Activated T-cell treated with anti-CD3 and anti-CD28 coated beads, Interleukin-2, amount 50 U/mL, for 24 hours (primary cell): Measurements from ENCODE around the gene RAPGEF1.

Source experiments
- DNase-seq: peaks from one replicate; pipeline ENCODE4 v3.0.0-alpha.2; 2020
- H3K27ac Mint-ChIP-seq: 2 replicates; pipeline ENCODE4 v1.8.0; 2020; ENCODE audit warnings: mild to moderate bottlenecking, mixed read lengths
- H3K27me3 Mint-ChIP-seq: 2 replicates; pipeline ENCODE4 v1.8.0; 2020; ENCODE audit warnings: mixed read lengths
- H3K36me3 Mint-ChIP-seq: 2 replicates; pipeline ENCODE4 v1.8.0; 2020; ENCODE audit warnings: low read depth, mixed read lengths
- H3K4me1 Mint-ChIP-seq: 2 replicates; pipeline ENCODE4 v1.8.0; 2020; ENCODE audit warnings: low read depth, mixed read lengths
- H3K4me3 Mint-ChIP-seq: 2 replicates; pipeline ENCODE4 v1.8.0; 2020; ENCODE audit warnings: mild to moderate bottlenecking, moderate library complexity, mixed read lengths
- H3K9me3 Mint-ChIP-seq: 2 replicates; pipeline ENCODE4 v1.8.0; 2020; ENCODE audit warnings: mixed read lengths

The RAPGEF1 gene

GRCh38 chr9:131700765-131701435, 39.0 kb downstream of the RAPGEF1 start:
- Mint-ChIP-seq H3K27ac (peak overlapping the region; percentile 3), H3K4me1 (peaks cover 91% of the 10 kb centered on the region), H3K9me3 (no peaks in the 10 kb centered on the region), H3K36me3 (peaks cover 17% of the 10 kb centered on the region), H3K27me3 (no peaks in the 10 kb centered on the region), H3K4me3 (no peak overlapping the region)
- no peak for DNase-seq

DNA sequence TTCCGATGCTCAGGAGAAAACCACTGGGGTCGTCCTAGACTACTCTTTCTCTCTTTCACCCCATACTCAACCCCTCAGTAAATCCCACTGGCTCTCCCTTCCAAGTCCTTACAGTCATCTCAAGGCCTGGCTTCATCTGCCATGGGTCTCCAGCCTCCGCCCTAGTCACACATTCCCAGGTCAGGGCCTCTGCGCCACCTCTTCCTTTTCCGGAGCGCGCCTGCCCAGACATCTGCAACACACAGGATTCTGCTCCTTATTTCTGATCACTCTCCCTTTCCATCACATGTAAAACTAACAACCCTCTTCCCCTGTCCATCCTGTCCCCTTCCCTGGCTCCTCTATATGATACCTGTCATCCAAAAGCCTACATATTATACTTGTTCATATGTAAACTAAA, 39.8 kb downstream of the RAPGEF1 start:
- Mint-ChIP-seq H3K9me3 (no peaks in the 10 kb centered on the region), H3K27me3 (no peaks in the 10 kb centered on the region), H3K27ac (peak overlapping the region; percentile 39), H3K36me3 (peaks cover 16% of the 10 kb centered on the region), H3K4me1 (peaks cover 91% of the 10 kb centered on the region), H3K4me3 (no peak overlapping the region)
- DNase-seq: no peak

GRCh38 chr9:131698618-131698985, 41.3 kb downstream of the RAPGEF1 start:
- no peak for DNase-seq
- Mint-ChIP-seq H3K27me3 (no peaks in the 10 kb centered on the region), H3K9me3 (no peaks in the 10 kb centered on the region), H3K4me1 (peaks cover 89% of the 10 kb centered on the region), H3K4me3 (no peak overlapping the region), H3K36me3 (peaks cover 16% of the 10 kb centered on the region), H3K27ac (peak overlapping the region; percentile 28)

GRCh38 chr9:131697908-131698617, 41.8 kb downstream of the RAPGEF1 start:
- Mint-ChIP-seq H3K4me3 (no peak overlapping the region), H3K27ac (peak overlapping the region; percentile 23), H3K4me1 (peaks cover 89% of the 10 kb centered on the region), H3K9me3 (no peaks in the 10 kb centered on the region), H3K36me3 (peaks cover 16% of the 10 kb centered on the region), H3K27me3 (no peaks in the 10 kb centered on the region)
- DNase-seq: no peak

- Mint-ChIP-seq H3K27ac (peak overlapping the region; percentile 12), H3K27me3 (no peaks in the 10 kb centered on the region), H3K4me1 (peaks cover 89% of the 10 kb centered on the region), H3K36me3 (peaks cover 16% of the 10 kb centered on the region), H3K4me3 (no peak overlapping the region), H3K9me3 (no peaks in the 10 kb centered on the region)
- no peak for DNase-seq
These were observed 42.8 kb downstream of the RAPGEF1 start for GRCh38 chr9:131697097-131697496.

GRCh38 chr9:131695836-131696460, 43.9 kb downstream of the RAPGEF1 start:
- H3K4me1 Mint-ChIP-seq: peaks cover 92% of the 10 kb centered on the region
- H3K4me3 Mint-ChIP-seq: no peak overlapping the region
- H3K27ac Mint-ChIP-seq: no peak overlapping the region
- H3K36me3 Mint-ChIP-seq: peaks cover 16% of the 10 kb centered on the region
- DNase-seq: no peak
- H3K9me3 Mint-ChIP-seq: no peaks in the 10 kb centered on the region
- no peaks in the 10 kb centered on the region for H3K27me3 Mint-ChIP-seq

GRCh38 chr9:131695366-131695765, 44.5 kb downstream of the RAPGEF1 start:
- Mint-ChIP-seq H3K36me3 (peaks cover 14% of the 10 kb centered on the region), H3K4me1 (peaks cover 94% of the 10 kb centered on the region), H3K9me3 (no peaks in the 10 kb centered on the region), H3K4me3 (no peak overlapping the region), H3K27me3 (no peaks in the 10 kb centered on the region), H3K27ac (no peak overlapping the region)
- no peak for DNase-seq

DNA sequence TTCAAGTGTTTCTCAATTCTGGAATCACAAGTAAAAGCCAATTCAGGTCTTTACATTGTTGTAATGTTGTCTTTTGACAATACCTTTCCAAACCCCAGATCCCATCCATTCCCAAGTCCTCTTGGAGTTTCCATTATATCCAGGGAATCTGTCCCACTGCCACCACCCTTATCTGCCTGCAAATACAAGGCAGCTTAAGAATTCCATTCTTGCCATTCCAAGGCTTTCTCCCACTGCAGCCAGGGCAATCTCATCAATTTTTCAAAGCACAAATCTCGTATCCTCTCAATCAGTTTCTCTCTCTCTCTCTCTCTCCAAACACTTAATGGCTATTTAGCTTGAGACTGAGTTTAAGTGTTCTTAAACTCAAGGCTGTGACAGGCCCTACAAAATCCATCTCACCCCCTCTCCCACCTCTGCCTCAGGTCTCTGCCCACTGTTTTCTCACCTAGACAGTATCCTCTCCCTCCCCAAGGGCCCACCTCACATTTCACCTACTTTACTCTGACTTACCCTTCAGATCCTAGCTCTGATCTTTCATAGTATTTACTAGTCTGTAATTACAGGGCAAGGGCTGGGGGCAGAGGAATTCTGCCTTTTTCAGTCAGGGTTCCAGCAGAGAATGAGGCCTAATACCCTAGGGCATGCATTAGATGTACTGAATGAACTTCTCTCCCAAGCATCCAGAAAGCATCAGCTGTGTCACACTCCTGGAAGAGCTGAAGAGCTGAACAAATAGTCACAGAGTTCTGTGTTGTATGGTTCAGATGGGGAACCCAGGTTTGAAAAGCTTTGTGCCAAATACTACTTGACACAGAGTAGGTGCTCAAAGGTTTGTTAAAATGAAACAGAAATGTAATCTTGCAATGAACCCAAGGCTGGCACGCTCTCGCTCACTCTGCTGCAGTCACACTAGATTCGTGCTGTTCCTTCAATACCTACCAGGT, 46.0 kb downstream of the RAPGEF1 start:
- DNase-seq: no peak
- H3K27me3 Mint-ChIP-seq: no peaks in the 10 kb centered on the region
- no peak overlapping the region for H3K4me3 Mint-ChIP-seq
- H3K4me1 Mint-ChIP-seq: peaks cover 91% of the 10 kb centered on the region
- peak overlapping the region; percentile 18 for H3K27ac Mint-ChIP-seq
- no peaks in the 10 kb centered on the region for H3K9me3 Mint-ChIP-seq
- H3K36me3 Mint-ChIP-seq: peaks cover 7% of the 10 kb centered on the region

- Mint-ChIP-seq H3K4me3 (no peak overlapping the region), H3K4me1 (peaks cover 88% of the 10 kb centered on the region), H3K36me3 (peaks cover 7% of the 10 kb centered on the region), H3K9me3 (no peaks in the 10 kb centered on the region), H3K27ac (no peak overlapping the region), H3K27me3 (no peaks in the 10 kb centered on the region)
- no peak for DNase-seq
These were observed 47.0 kb downstream of the RAPGEF1 start for GRCh38 chr9:131692612-131693562.

- Mint-ChIP-seq H3K9me3 (no peaks in the 10 kb centered on the region), H3K27me3 (no peaks in the 10 kb centered on the region), H3K27ac (peak overlapping the region; percentile 23), H3K36me3 (peaks cover 7% of the 10 kb centered on the region), H3K4me3 (no peak overlapping the region), H3K4me1 (peaks cover 88% of the 10 kb centered on the region)
- DNase-seq: no peak
These were observed 47.8 kb downstream of the RAPGEF1 start for GRCh38 chr9:131691969-131692611.

GRCh38 chr9:131690941-131691573, 48.8 kb downstream of the RAPGEF1 start:
- Mint-ChIP-seq H3K9me3 (no peaks in the 10 kb centered on the region), H3K4me1 (peaks cover 89% of the 10 kb centered on the region), H3K27ac (peak overlapping the region; percentile 76), H3K36me3 (peaks cover 7% of the 10 kb centered on the region), H3K4me3 (peak overlapping the region; percentile 37), H3K27me3 (no peaks in the 10 kb centered on the region)
- DNase-seq: no peak

DNA sequence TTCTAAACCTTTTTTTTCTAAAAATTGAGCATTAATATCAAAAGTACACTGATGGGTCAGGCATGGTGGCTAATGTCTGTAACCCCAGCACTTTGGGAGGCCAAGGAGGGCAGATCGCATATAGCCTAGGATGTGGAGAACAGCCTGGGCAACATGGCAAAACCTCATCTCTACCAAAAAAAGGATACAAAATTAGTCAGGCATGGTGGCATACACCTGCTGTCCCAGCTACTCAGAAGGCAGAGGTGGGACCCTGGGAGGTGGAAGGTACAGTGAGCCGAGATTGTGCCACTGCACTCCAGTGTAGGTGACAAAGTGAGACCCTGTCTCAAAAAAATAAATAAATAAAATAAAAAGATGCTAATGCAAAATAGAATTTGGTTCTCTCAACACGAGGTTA, 49.4 kb downstream of the RAPGEF1 start:
- Mint-ChIP-seq H3K9me3 (no peaks in the 10 kb centered on the region), H3K4me1 (peaks cover 88% of the 10 kb centered on the region), H3K36me3 (peaks cover 7% of the 10 kb centered on the region), H3K27ac (no peak overlapping the region), H3K4me3 (no peak overlapping the region), H3K27me3 (no peaks in the 10 kb centered on the region)
- no peak for DNase-seq

- no peak for DNase-seq
- Mint-ChIP-seq H3K9me3 (no peaks in the 10 kb centered on the region), H3K36me3 (peaks cover 7% of the 10 kb centered on the region), H3K4me1 (peaks cover 87% of the 10 kb centered on the region), H3K27ac (no peak overlapping the region), H3K27me3 (no peaks in the 10 kb centered on the region), H3K4me3 (no peak overlapping the region)
These were observed 51.5 kb downstream of the RAPGEF1 start for GRCh38 chr9:131688377-131688776.
